H1 (cell line): Measurements from ENCODE around the gene MFSD6L. TPM values are rescaled to one million over a fixed set of nuclear protein-coding genes. Genes with fewer than 3 reads are reported as not detected.

Experiments
- CTCF ChIA-PET: fragments of 300-600 bp; sonication (Branson Sonifier 250); formaldehyde crosslinking; loops from one replicate; lab custom pipeline; 2021; ENCODE audit not compliant: partially characterized antibody; lab: Charles Lee
- POLR2A ChIA-PET: fragments of 300-600 bp; sonication (Branson Sonifier 250); formaldehyde crosslinking; loops from one replicate; lab custom pipeline; 2021; ENCODE audit warnings: inconsistent platforms; ENCODE audit not compliant: partially characterized antibody; lab: Charles Lee
- DNase-seq, 2 experiments: peaks; one replicate each; pipeline versions ENCODE4 v3.0.0 to v3.0.0-alpha.2; 2010 to 2022; ENCODE audit warnings: low spot score in 2 of 2, low read depth in 1 of 2, mixed read lengths in 1 of 2
- FAIRE-seq: peaks from 2 replicates; lab custom pipeline; 2011; peaks lifted over from hg19 to GRCh38; lab: Jason Lieb, UNC
- H2AFZ ChIP-seq: 2 replicates; pipeline ENCODE4 v1.8.1; 2012; ENCODE audit warnings: low read length, inconsistent platforms
- H2AK5ac ChIP-seq: 2 replicates; pipeline ENCODE4 v1.6.1; 2013; ENCODE audit warnings: low read depth, low read length
- H2BK120ac ChIP-seq: replicated peaks from 2 replicates; pipeline ENCODE3; 2013; ENCODE audit warnings: low read depth, low read length, inconsistent platforms
- H2BK12ac ChIP-seq: 2 replicates; pipeline ENCODE4 v1.6.1; 2013; ENCODE audit warnings: low read depth, low read length
- H2BK15ac ChIP-seq: 2 replicates; pipeline ENCODE4 v1.6.1; 2013; ENCODE audit warnings: low read length
- H2BK20ac ChIP-seq: 2 replicates; pipeline ENCODE4 v1.6.1; 2013; ENCODE audit warnings: low read length
- H2BK5ac ChIP-seq: 2 replicates; pipeline ENCODE4 v1.6.1; 2013; ENCODE audit warnings: low read depth, low read length
- H3K14ac ChIP-seq: 2 replicates; pipeline ENCODE4 v1.6.1; 2013; ENCODE audit warnings: inconsistent platforms; ENCODE audit not compliant: insufficient read length
- H3K18ac ChIP-seq: 2 replicates; pipeline ENCODE4 v1.6.1; 2013; ENCODE audit warnings: low read length; ENCODE audit errors: extremely low read depth
- H3K23ac ChIP-seq: 2 replicates; pipeline ENCODE4 v1.6.1; 2013; ENCODE audit warnings: inconsistent platforms; ENCODE audit not compliant: insufficient read length
- H3K23me2 ChIP-seq: 2 replicates; pipeline ENCODE4 v1.6.1; 2013; ENCODE audit warnings: low read depth, low read length
- H3K27ac ChIP-seq: 2 replicates; pipeline ENCODE4 v1.6.1; 2011; ENCODE audit warnings: low read depth, low read length, inconsistent platforms
- H3K27me3 ChIP-seq, 4 experiments: replicated peaks in 1 of 4; 1 replicate in 1 of 4; 2 replicates in 3 of 4; pipeline versions ENCODE4 v1.6.1 to v1.8.1; 2011 to 2013; ENCODE audit warnings: low read length in 3 of 4, mild to moderate bottlenecking in 3 of 4, inconsistent platforms in 2 of 4, mixed read lengths in 2 of 4, moderate library complexity in 1 of 4; ENCODE audit not compliant: control insufficient read depth in 3 of 4, insufficient read depth in 3 of 4; ENCODE audit errors: extremely low read depth in 1 of 4
- H3K36me3 ChIP-seq, 4 experiments: 2 replicates each; pipeline versions ENCODE4 v1.6.1 to v1.8.1; 2011 to 2013; ENCODE audit warnings: mild to moderate bottlenecking in 4 of 4, low read length in 3 of 4, moderate library complexity in 2 of 4, control low read depth in 1 of 4, inconsistent platforms in 1 of 4; ENCODE audit not compliant: insufficient read depth in 4 of 4, control insufficient read depth in 2 of 4
- H3K4ac ChIP-seq: replicated peaks from 2 replicates; pipeline ENCODE3; 2013; ENCODE audit warnings: low read length, low read depth, mixed read lengths, inconsistent platforms; ENCODE audit not compliant: insufficient read length
- H3K4me1 ChIP-seq, 4 experiments: replicated peaks in 1 of 4; 1 replicate in 1 of 4; 2 replicates in 3 of 4; pipeline versions ENCODE4 v1.6.1 to v1.8.1; 2011 to 2013; ENCODE audit warnings: low read length in 3 of 4, inconsistent platforms in 2 of 4, mixed read lengths in 1 of 4; ENCODE audit not compliant: insufficient read depth in 4 of 4, control insufficient read depth in 3 of 4
- H3K4me2 ChIP-seq, 2 experiments: 2 replicates each; pipeline versions ENCODE4 v1.6.1 to v1.8.1; 2011 to 2013; ENCODE audit warnings: low read depth in 2 of 2, low read length in 2 of 2, control low read depth in 1 of 2, inconsistent platforms in 1 of 2, mild to moderate bottlenecking in 1 of 2; ENCODE audit not compliant: insufficient read depth in 1 of 2
- H3K4me3 ChIP-seq, 4 experiments: fragments of 200-600, 300-600 bp in 1 of 4; sonication (generic), shearing (Covaris generic), sonication (Bioruptor Twin) in 1 of 4; 2 replicates each; pipeline versions ENCODE4 v1.5.1 to v1.8.1; 2011 to 2016; ENCODE audit warnings: low read length in 4 of 4, low read depth in 3 of 4, control low read depth in 2 of 4, inconsistent platforms in 2 of 4, mild to moderate bottlenecking in 2 of 4, mixed read lengths in 1 of 4, moderate library complexity in 1 of 4; ENCODE audit not compliant: insufficient read depth in 2 of 4; ENCODE audit errors: extremely low read depth in 1 of 4
- H3K56ac ChIP-seq: replicated peaks from 2 replicates; pipeline ENCODE3; 2013; ENCODE audit warnings: low read depth, mild to moderate bottlenecking, mixed read lengths, low read length, inconsistent platforms; ENCODE audit not compliant: insufficient read length
- H3K79me1 ChIP-seq: 2 replicates; pipeline ENCODE4 v1.6.1; 2013; ENCODE audit warnings: low read depth, low read length, control low read depth
- H3K79me2 ChIP-seq, 2 experiments: 2 replicates each; pipeline versions ENCODE4 v1.6.1 to v1.8.1; 2012 to 2013; ENCODE audit warnings: low read length in 2 of 2, mild to moderate bottlenecking in 2 of 2, inconsistent platforms in 1 of 2; ENCODE audit not compliant: insufficient read depth in 2 of 2, control insufficient read depth in 1 of 2
- H3K9ac ChIP-seq, 4 experiments: replicated peaks in 1 of 4; 1 replicate in 1 of 4; 2 replicates in 3 of 4; pipeline versions ENCODE4 v1.6.1 to v1.8.1; 2011 to 2013; ENCODE audit warnings: low read depth in 3 of 4, low read length in 3 of 4, control low read depth in 2 of 4, mild to moderate bottlenecking in 2 of 4, moderate library complexity in 2 of 4, inconsistent platforms in 1 of 4; ENCODE audit errors: extremely low read depth in 1 of 4
- H3K9me3 ChIP-seq, 2 experiments: 2 replicates each; pipeline versions ENCODE4 v1.6.1 to v1.8.1; 2012 to 2013; ENCODE audit warnings: mild to moderate bottlenecking in 2 of 2, moderate library complexity in 2 of 2, control low read depth in 1 of 2, inconsistent platforms in 1 of 2, low read depth in 1 of 2, low read length in 1 of 2, mixed read lengths in 1 of 2; ENCODE audit not compliant: insufficient read depth in 2 of 2
- H4K20me1 ChIP-seq, 2 experiments: replicated peaks in 1 of 2; 2 replicates each; pipeline versions ENCODE3 to v1.8.1; 2011 to 2013; ENCODE audit warnings: inconsistent platforms in 2 of 2, low read length in 2 of 2, mild to moderate bottlenecking in 1 of 2; ENCODE audit not compliant: insufficient read depth in 2 of 2, control insufficient read depth in 1 of 2
- H4K5ac ChIP-seq: 2 replicates; pipeline ENCODE4 v1.6.1; 2013; ENCODE audit warnings: low read length, low read depth, mixed read lengths, inconsistent platforms; ENCODE audit not compliant: insufficient read length
- H4K8ac ChIP-seq: 2 replicates; pipeline ENCODE4 v1.8.0; 2013; ENCODE audit warnings: mild to moderate bottlenecking, moderate library complexity, low read length, inconsistent platforms; ENCODE audit not compliant: insufficient read depth; ENCODE audit errors: extremely low read depth
- H4K91ac ChIP-seq: replicated peaks from 2 replicates; pipeline ENCODE3; 2013; ENCODE audit warnings: low read length, mixed read lengths, inconsistent platforms; ENCODE audit not compliant: insufficient read length
- CBX5 ChIP-seq: fragments of 300-800, 300-1000 bp; sonication (generic); IDR thresholded peaks from 2 replicates; pipeline ENCODE4 v1.7.1; 2016; ENCODE audit warnings: antibody characterized with exemption, low read length, low read depth
- EGR1 ChIP-seq: IDR thresholded peaks from 2 replicates; pipeline ENCODE4 v1.6.1; 2011; ENCODE audit warnings: low read depth, low read length, borderline replicate concordance
- EZH2 ChIP-seq: fragments of 200-600 bp; sonication (generic); IDR thresholded peaks from 2 replicates; pipeline ENCODE4 v1.7.1; 2012; ENCODE audit warnings: low read depth, mild to moderate bottlenecking, moderate library complexity, low read length, inconsistent platforms; ENCODE audit not compliant: severe bottlenecking
- NRF1 ChIP-seq: IDR thresholded peaks from 2 replicates; pipeline ENCODE4 v1.6.1; 2011; ENCODE audit warnings: mild to moderate bottlenecking, low read depth, low read length, improper control_type of control experiment
- SAP30 ChIP-seq: fragments of 300-600 bp; sonication (generic); IDR thresholded peaks from 2 replicates; pipeline ENCODE4 v1.7.1; 2012; ENCODE audit warnings: low read length, moderate library complexity, mild to moderate bottlenecking, inconsistent platforms; ENCODE audit not compliant: insufficient read depth, insufficient replicate concordance
- SIRT6 ChIP-seq: IDR thresholded peaks from one replicate; pipeline ENCODE4 v1.7.1; 2012; ENCODE audit warnings: low read length, inconsistent platforms
- SP1 ChIP-seq: IDR thresholded peaks from 2 replicates; pipeline ENCODE4 v1.6.1; 2011; ENCODE audit warnings: low read depth, low read length
- SP4 ChIP-seq: IDR thresholded peaks from 2 replicates; pipeline ENCODE4 v1.6.1; 2012; ENCODE audit warnings: low read length, inconsistent platforms
- USF2 ChIP-seq: IDR thresholded peaks from 2 replicates; pipeline ENCODE4 v1.6.1; 2011; ENCODE audit warnings: low read length, improper control_type of control experiment
- WGBS, 2 experiments: shearing (Covaris generic) in 1 of 2; methylation state at CpG; one replicate each; pipeline versions ENCODE4 v1.1.6 to v1.1.7; 2013 to 2015; ENCODE audit warnings: low lambda C conversion rate in 2 of 2, mixed read lengths in 2 of 2, inconsistent platforms in 1 of 2, low coverage in 1 of 2, missing lambda C conversion rate in 1 of 2; ENCODE audit not compliant: insufficient replicate concordance in 2 of 2, insufficient coverage in 1 of 2, insufficient read length in 1 of 2; ENCODE audit errors: extremely low coverage in 1 of 2, missing lambda C conversion rate in 1 of 2; 5-methylcytosine and 5-hydroxymethylcytosine counted together
- polyA plus RNA-seq, 7 experiments: library from polyadenylated mRNA; depleted of rRNA in 3 of 7; stranded (reverse) in 5 of 7; unstranded in 2 of 7; fragments of >200 nt in 5 of 7; fragments of 200-250 nt in 2 of 7; gene quantifications; 1 replicate in 5 of 7; 2 replicates in 1 of 7; 4 replicates in 1 of 7; pipeline versions ENCODE4 v1.2.1 to v1.2.3, GENCODE V29; 2011 to 2013; ENCODE audit warnings: missing spikeins in 2 of 7, mixed read lengths in 2 of 7
- total RNA-seq: library from RNA; stranded (reverse); fragmentation: NEBNext Ultra II Directional; extraction: Animal tissue kit (Norgen Biotek cat#: 25700); gene quantifications from 2 replicates; pipeline ENCODE4 v1.2.1, GENCODE V29; 2021
- TF ChIP-seq, protein P1 (sequence below), 3 experiments: IDR thresholded peaks; 1 replicate in 2 of 3; 2 replicates in 1 of 3; pipeline versions ENCODE4 v1.5.1 to v1.6.1; 2011; ENCODE audit warnings: low read length in 3 of 3, mild to moderate bottlenecking in 3 of 3, inconsistent platforms in 2 of 3, low read depth in 1 of 3, moderate library complexity in 1 of 3; ENCODE audit not compliant: insufficient read depth in 1 of 3; ENCODE audit errors: control extremely low read depth in 1 of 3

Gene MFSD6L
- total and polyA plus RNA-seq, 2 of the 8 experiments (the other 6 are each of a cell fraction or from before 2014, with no cell fraction given), result 2.6 to 2.7 TPM

GRCh38 chr17:8841844-8842243, 42.7 kb upstream of the MFSD6L start:
- no peak overlapping the region for H3K4me3 ChIP-seq
- H3K9ac ChIP-seq, result no peak overlapping the region
- no peak overlapping the region for H4K8ac ChIP-seq
- H3K4me2 ChIP-seq, result no peak overlapping the region
- H2BK20ac ChIP-seq, result no peak overlapping the region
- H3K56ac ChIP-seq, result no peak overlapping the region
- no peak overlapping the region for H3K4ac ChIP-seq
- ChIA-PET POLR2A (interaction anchor here (0.6 kb wide), 1 partner anchor 23 kb away, joined by 3 read pairs; no protein-coding TSS in a partner anchor), CTCF (interaction anchor here (1.1 to 2.5 kb wide), 4 partner anchors 24 to 53 kb away, joined by 3 to 9 read pairs (median 5); no protein-coding TSS in a partner anchor)
- DNase-seq, result no peak
- H3K79me2 ChIP-seq, result no peaks in the 10 kb centered on the region
- H2AFZ ChIP-seq, result no peak overlapping the region
- H2AK5ac ChIP-seq, result no peak overlapping the region
- no peak overlapping the region for H2BK5ac ChIP-seq
- no peak overlapping the region for H2BK12ac ChIP-seq
- no peaks in the 10 kb centered on the region for H3K79me1 ChIP-seq
- FAIRE-seq, result no peak
- no peak overlapping the region for H3K18ac ChIP-seq
- H4K5ac ChIP-seq, result no peak overlapping the region
- peaks cover 0 to 5% (median 2%) of the 10 kb centered on the region in 4 experiments; a peak in 6 of 7 replicates for H3K4me1 ChIP-seq
- H3K27me3 ChIP-seq, result no peaks in the 10 kb centered on the region
- H4K20me1 ChIP-seq, result no peaks in the 10 kb centered on the region
- H2BK15ac ChIP-seq, result no peak overlapping the region
- no peaks in the 10 kb centered on the region for H3K23me2 ChIP-seq
- no peak overlapping the region for H3K27ac ChIP-seq
- no peak overlapping the region for H3K23ac ChIP-seq
- no peak overlapping the region for H3K14ac ChIP-seq
- H2BK120ac ChIP-seq, result no peak overlapping the region
- H4K91ac ChIP-seq, result no peak overlapping the region
- no peaks in the 10 kb centered on the region for H3K36me3 ChIP-seq
- no peaks in the 10 kb centered on the region for H3K9me3 ChIP-seq
- WGBS, 2 experiments, result 78% methylated on average over 4 of the region's 4 CpGs; no CpG with 5 or more reads in 1 of the 2 experiments
- TF ChIP-seq SAP30 (no peak), SP4 (no peak), CBX5 (no peak), EZH2 (no peak), SIRT6 (no peak), USF2 (no peak), SP1 (no peak), NRF1 (no peak), EGR1 (no peak)
- TF ChIP-seq, protein P1, sequence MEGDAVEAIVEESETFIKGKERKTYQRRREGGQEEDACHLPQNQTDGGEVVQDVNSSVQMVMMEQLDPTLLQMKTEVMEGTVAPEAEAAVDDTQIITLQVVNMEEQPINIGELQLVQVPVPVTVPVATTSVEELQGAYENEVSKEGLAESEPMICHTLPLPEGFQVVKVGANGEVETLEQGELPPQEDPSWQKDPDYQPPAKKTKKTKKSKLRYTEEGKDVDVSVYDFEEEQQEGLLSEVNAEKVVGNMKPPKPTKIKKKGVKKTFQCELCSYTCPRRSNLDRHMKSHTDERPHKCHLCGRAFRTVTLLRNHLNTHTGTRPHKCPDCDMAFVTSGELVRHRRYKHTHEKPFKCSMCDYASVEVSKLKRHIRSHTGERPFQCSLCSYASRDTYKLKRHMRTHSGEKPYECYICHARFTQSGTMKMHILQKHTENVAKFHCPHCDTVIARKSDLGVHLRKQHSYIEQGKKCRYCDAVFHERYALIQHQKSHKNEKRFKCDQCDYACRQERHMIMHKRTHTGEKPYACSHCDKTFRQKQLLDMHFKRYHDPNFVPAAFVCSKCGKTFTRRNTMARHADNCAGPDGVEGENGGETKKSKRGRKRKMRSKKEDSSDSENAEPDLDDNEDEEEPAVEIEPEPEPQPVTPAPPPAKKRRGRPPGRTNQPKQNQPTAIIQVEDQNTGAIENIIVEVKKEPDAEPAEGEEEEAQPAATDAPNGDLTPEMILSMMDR (IDR thresholded peaks at IDR 0.05; ENCODE audit: control extremely low read depth in 1 of 3, insufficient read depth in 1 of 3, low read depth in 1 of 3, low read length in 3 of 3), result no peak
